ENCODE data around the gene TMED1.
"Not testable (repeated sequence)": the region's sequence is repeated elsewhere in the genome, so short reads cannot be mapped to it uniquely, and the experiment has no call there.

Gene TMED1

GRCh38 chr19:10835754-10836478 lies at the start of gene TMED1:
Gene TMED1 (minus strand): TSS chr19:10836212. CDS start chr19:10836191, 21 bp downstream.
- peak; percentile 98 for DNase-seq

- DNase-seq: no peak
Observed at GRCh38 chr19:10885201-10886169, 49.5 kb upstream of the TMED1 start.

GRCh38 chr19:10884274-10884673 lies 48.3 kb upstream of the TMED1 start:
- DNase-seq: no peak

- DNase-seq: no peak
Observed at GRCh38 chr19:10882108-10882457, 46.1 kb upstream of the TMED1 start.

- DNase-seq: no peak
Observed at GRCh38 chr19:10881403-10882107, 45.5 kb upstream of the TMED1 start.

GRCh38 chr19:10878253-10878652 lies 42.2 kb upstream of the TMED1 start:
- no peak for DNase-seq

- not testable (repeated sequence) for DNase-seq
Observed at GRCh38 chr19:10877608-10878007, 41.6 kb upstream of the TMED1 start.

- peak; percentile 29 for DNase-seq
Observed at GRCh38 chr19:10876459-10877240, 40.6 kb upstream of the TMED1 start.

- DNase-seq: no peak
Observed at GRCh38 chr19:10874024-10874423, 38.0 kb upstream of the TMED1 start.

GRCh38 chr19:10872546-10873107 lies 36.6 kb upstream of the TMED1 start:
- DNase-seq: no peak

GRCh38 chr19:10871711-10872545 lies 35.9 kb upstream of the TMED1 start:
- DNase-seq: no peak

GRCh38 chr19:10870955-10871603 lies 35.1 kb upstream of the TMED1 start, which contains the start of gene CARM1:
Gene CARM1 (plus strand): TSS chr19:10871553. CDS start chr19:10871703, 150 bp downstream.
- peak; percentile 98 for DNase-seq

- DNase-seq: no peak
Observed at GRCh38 chr19:10870501-10870954, 34.5 kb upstream of the TMED1 start.

- not testable (repeated sequence) for DNase-seq
Observed at GRCh38 chr19:10869872-10870311, 33.9 kb upstream of the TMED1 start.

GRCh38 chr19:10868872-10869547 lies 33.0 kb upstream of the TMED1 start:
- no peak for DNase-seq

- no peak for DNase-seq
Observed at GRCh38 chr19:10866495-10866894, 30.5 kb upstream of the TMED1 start.

- DNase-seq: peak; percentile 71
Observed at GRCh38 chr19:10864538-10864899, 28.5 kb upstream of the TMED1 start.

GRCh38 chr19:10863107-10863717 lies 27.2 kb upstream of the TMED1 start:
- DNase-seq: peak; percentile 24

GRCh38 chr19:10862561-10863106 lies 26.6 kb upstream of the TMED1 start:
- no peak for DNase-seq

Measured in CD4-positive, alpha-beta T cell treated with Interferon gamma for 1 hour (primary cell).